Iris pigment epithelial cell (primary cell): Measurements from ENCODE around the gene DELE1.
"Not testable (repeated sequence)": the region's sequence is repeated elsewhere in the genome, so short reads cannot be mapped to it uniquely, and the experiment has no call there.

ENCODE experiments used
- DNase-seq: peaks from one replicate; pipeline ENCODE4 v3.0.0-alpha.2; 2011; ENCODE audit warnings: low read depth

Gene DELE1

GRCh38 chr5:141889282-141889871 is 34.3 kb upstream of the DELE1 start:
- DNase-seq = peak; percentile 15

DNA sequence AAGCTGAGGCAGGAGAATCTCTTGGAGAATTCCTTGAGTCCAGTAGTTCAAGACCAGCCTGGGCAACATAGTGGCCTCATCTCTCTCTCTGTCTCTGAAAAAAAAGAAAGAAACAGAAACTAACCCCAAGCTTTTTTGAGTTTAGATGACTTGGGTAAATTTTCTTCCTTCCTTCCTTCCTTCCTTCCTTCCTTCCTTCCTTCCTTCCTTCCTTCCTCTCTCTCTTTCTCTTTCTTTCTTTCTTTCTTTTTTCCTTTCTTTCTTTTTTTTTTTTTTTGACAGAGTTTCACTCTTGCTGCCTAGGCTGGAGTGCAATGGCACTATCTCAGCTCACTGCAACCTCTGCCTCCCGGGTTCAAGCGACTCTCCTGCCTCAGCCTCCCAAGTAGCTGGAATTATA is 33.2 kb upstream of the DELE1 start:
- not testable (repeated sequence) for DNase-seq

GRCh38 chr5:141897425-141897824 is 26.2 kb upstream of the DELE1 start:
- no peak for DNase-seq

- DNase-seq = no peak
Measured at GRCh38 chr5:141898448-141899049, 25.1 kb upstream of the DELE1 start.

DNA sequence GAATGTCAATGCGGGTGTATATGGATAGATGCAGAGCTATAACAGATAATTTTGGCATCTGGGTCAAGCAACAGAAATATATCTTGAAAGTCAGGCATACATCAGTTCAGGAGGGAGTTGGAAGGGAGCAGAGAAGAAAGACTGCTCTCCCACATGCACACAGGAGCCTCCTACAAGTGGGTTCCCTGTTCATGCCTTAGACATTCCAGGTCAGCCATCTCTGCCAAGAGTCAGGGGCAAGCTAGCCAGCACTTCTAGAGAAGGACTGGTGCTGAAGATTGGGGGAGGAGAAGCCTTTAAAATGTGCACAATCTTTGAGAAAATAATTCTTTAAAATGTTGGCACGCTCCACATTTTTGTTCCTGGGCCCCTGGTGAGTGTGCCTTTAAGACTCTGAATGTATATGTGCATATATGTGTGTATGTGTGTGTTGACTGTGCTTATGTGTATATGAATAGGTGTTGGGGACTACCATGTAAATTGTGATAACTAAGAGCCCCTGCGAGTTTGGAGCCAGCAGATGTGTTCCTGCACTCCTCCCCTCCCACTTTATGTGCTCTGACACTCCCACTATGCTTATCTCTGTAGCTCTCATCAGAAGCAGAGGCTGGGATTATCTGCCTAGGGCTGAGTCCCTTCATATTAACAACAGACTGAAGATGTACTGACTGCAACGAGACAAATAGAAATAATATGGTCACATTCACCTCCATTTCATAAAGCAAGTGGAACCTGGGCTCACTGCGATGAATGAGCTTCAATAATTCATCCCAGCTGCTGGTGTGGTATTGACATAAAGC is 21.5 kb upstream of the DELE1 start:
- no peak for DNase-seq

GRCh38 chr5:141903261-141903660 is 20.4 kb upstream of the DELE1 start:
- no peak for DNase-seq

GRCh38 chr5:141904551-141904950 is 19.1 kb upstream of the DELE1 start:
- no peak for DNase-seq

DNA sequence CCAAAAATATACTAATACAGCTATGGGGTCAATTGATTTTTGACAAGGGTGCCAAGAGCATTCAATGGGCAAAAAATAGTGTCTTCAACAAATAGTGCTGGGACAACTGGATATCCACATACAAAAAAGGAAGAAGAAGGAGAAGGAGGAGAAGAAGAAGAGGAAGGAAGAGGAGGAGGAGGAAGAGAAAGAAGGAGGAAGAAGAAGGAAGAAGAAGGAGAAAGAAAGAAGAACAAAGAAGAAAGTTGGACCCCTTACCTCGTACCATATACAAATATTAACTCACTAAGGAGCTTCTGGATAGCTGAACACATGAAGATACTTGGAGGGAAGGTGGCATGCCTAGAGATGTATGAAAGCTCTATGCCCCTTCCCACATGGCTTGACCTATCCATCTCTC is 17.2 kb upstream of the DELE1 start:
- DNase-seq = no peak

- DNase-seq = no peak
Measured at GRCh38 chr5:141906972-141907371, 16.7 kb upstream of the DELE1 start.

- DNase-seq = no peak
Measured at GRCh38 chr5:141908796-141909195, 14.9 kb upstream of the DELE1 start.

DNA sequence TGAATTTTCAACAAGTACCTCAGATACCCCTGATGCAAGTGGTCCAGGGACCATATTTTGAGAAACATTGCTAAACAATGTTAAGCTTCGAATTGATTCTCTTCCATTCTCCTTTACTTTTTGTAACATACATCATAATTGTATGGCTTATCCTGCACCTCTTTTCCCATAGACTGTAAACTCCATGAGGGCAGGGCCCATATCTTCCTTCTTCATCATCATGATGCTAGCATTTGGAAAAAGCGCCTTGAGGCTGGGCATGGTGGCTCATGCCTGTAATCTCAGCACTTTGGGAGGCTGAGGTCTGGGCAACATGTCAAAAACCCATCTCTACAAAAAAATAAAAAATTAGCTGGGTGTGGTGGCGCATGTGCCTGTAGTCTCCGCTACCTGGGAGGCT is 14.5 kb upstream of the DELE1 start:
- DNase-seq = no peak

- DNase-seq = no peak
Measured at GRCh38 chr5:141910271-141910673, 13.4 kb upstream of the DELE1 start.

DNA sequence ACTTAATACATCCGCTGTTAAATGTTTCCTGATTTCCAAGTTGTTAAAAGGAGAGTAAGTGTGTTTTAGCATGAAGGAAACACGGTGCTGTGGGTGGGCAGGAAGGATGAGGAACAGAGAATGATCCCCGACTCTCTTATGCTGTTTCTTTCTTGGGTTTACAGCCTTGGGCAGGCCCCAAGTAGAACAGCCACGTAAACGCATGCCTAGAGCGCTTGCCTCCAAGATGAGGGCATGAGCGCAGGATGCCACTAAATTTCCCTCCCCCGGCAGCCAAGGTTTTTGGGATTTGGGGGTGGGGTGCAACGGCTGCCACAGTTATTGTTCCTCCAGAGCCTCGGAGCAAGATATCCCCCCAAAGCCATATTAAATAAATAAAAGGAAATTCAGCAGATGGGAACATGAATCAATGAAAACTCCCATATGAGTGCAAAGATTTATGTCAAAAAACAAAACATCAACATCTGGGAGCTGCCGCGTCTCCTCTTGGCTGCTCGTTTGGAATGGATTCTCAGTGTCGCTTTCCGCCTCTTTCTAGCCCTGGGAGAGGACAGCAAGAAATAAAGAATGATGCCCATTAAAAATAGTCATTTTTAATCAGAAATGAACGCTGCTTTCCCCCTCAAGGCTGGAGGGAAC is 10.0 kb upstream of the DELE1 start:
- no peak for DNase-seq

- DNase-seq = peak; percentile 25
Measured at GRCh38 chr5:141914199-141914743, 9.4 kb upstream of the DELE1 start.

GRCh38 chr5:141914797-141915196 is 8.9 kb upstream of the DELE1 start:
- no peak for DNase-seq

DNA sequence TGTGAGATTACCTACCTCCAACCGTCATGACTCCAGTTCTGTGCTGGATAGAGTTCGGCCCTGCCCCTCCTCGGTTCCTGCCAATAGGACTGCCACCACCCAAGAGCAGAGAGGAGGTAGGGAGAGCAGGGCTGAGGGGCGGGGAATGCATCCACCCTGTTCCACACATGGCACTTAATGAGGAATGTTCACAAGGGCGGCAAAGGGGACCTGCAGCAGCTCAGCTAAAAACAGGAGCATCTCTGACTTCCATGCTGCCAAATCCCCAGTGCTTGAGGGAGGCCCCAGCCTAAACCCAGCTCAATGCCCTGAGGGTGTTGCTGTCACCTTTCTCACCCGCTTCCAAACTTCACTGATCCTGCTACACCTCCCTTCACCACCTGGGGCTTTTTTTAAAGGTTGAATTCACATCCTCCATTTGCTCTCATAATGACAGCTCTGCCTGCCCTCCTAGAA is 7.8 kb upstream of the DELE1 start:
- DNase-seq = no peak

DNA sequence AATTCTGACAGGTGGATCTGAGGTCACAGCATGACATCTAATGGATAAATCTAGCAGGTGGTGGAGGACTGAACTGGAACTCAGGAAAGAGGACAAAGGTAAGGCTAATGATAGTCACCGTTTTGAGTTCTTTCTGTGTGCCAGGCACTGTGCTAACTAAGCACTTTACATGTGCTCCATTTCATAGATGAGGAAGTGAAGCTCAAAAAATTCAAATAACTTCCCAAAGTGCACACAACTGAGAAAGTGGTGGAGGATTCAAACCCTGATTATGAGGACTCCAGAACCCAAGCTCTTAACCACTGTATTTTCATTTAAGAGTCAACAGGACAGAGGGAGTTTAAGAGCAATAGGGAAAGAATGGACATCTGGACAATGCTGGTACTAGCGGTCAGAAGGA is 7.1 kb upstream of the DELE1 start:
- DNase-seq = no peak

- no peak for DNase-seq
Measured at GRCh38 chr5:141917760-141918159, 5.9 kb upstream of the DELE1 start.

- DNase-seq = no peak
Measured at GRCh38 chr5:141919218-141920119, 4.2 kb upstream of the DELE1 start.

DNA sequence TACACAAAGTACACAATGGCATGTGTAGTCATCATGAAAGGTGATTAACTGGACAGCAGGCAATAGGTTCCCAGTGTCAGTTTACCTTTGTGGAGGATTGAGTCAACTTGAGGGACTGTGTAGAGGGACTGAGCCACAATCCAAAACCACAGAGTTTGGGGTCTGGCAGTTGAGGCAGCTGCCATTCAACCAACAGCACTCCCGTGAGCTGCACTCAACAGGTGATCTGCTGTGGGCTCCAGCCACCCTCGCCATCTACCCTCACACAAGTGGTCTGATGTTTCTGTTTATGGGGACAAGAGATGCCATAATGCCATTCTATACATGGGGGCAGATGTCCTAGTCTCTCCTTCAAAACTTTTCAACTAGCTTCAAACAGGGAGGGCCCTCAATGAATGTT is 2.9 kb upstream of the DELE1 start:
- no peak for DNase-seq

GRCh38 chr5:141922827-141923447 is 734 bp upstream of the DELE1 start:
- DNase-seq = not testable (repeated sequence)
